Skeletal muscle tissue (tissue), 4 donors: ENCODE data around the gene TPSG1. TPM values are rescaled to one million over a fixed set of nuclear protein-coding genes. Genes with fewer than 3 reads are reported as not detected.

Source experiments
- H3K27ac ChIP-seq: one replicate; pipeline ENCODE4 v1.7.0; 2013; ENCODE audit warnings: mild to moderate bottlenecking, low read depth, low read length, inconsistent platforms
- H3K27me3 ChIP-seq, 3 donors: one replicate each; pipeline ENCODE4 v1.7.0; 2013; ENCODE audit warnings: low read length in 3 of 3; ENCODE audit not compliant: control insufficient read depth in 3 of 3, insufficient read depth in 3 of 3
- H3K36me3 ChIP-seq, 3 donors: one replicate each; pipeline ENCODE4 v1.7.0; 2013; ENCODE audit warnings: low read length in 3 of 3; ENCODE audit not compliant: control insufficient read depth in 3 of 3, insufficient read depth in 3 of 3
- H3K4me1 ChIP-seq, 3 donors: one replicate each; pipeline ENCODE4 v1.7.0; 2013; ENCODE audit warnings: low read length in 3 of 3, mild to moderate bottlenecking in 3 of 3; ENCODE audit not compliant: control insufficient read depth in 3 of 3, insufficient read depth in 3 of 3
- H3K4me3 ChIP-seq, 3 donors: one replicate each; pipeline ENCODE4 v1.7.0; 2013; ENCODE audit warnings: low read length in 3 of 3
- H3K9ac ChIP-seq, 3 donors: one replicate each; pipeline ENCODE4 v1.7.0; 2013; ENCODE audit warnings: low read length in 3 of 3, mild to moderate bottlenecking in 3 of 3, moderate library complexity in 2 of 3, low read depth in 1 of 3
- H3K9me3 ChIP-seq, 3 donors: one replicate each; pipeline ENCODE4 v1.7.0; 2013; ENCODE audit warnings: low read length in 3 of 3; ENCODE audit not compliant: control insufficient read depth in 3 of 3
- total RNA-seq: library from RNA; depleted of rRNA; stranded (reverse); fragments of >200 nt; gene quantifications from one replicate; pipeline ENCODE4 v1.2.3, GENCODE V29; 2014
- donor health status: Osteomylitis.

Gene TPSG1
- total RNA-seq, 1 donor from 2014 or later: not detected

- H3K9ac ChIP-seq: no peak overlapping the region
- H3K4me1 ChIP-seq: peaks cover 0 to 13% (median 10%) of the 10 kb centered on the region in 3 donors
- no peaks in the 10 kb centered on the region for H3K9me3 ChIP-seq
- H3K27me3 ChIP-seq: peaks cover 42 to 49% (median 48%) of the 10 kb centered on the region in 3 donors
- no peak overlapping the region for H3K27ac ChIP-seq
- no peaks in the 10 kb centered on the region for H3K36me3 ChIP-seq
- H3K4me3 ChIP-seq: no peak overlapping the region
These were observed 46.7 kb downstream of the TPSG1 start for GRCh38 chr16:1178295-1178910.

DNA sequence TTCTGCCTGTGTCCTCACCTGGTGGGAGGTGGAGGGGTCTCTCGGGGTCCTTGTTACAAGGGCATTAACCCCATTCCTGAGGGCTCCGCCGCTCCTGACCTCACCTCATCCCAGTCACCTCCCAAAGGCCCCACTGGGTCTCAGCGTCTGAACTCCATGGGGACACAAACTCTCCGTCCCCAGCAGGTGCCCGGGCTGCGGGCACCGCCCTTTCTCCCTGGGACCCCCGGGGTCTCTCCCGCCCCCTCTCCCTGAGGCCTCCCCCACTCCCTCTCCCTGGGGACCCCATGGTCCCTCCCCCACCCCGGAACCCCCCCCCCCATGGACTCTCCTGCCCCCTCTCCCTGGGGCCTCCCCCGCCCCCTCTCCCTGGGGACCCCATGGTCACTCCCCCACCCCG lies 47.3 kb downstream of the TPSG1 start:
- Histone ChIP-seq H3K36me3 (no peaks in the 10 kb centered on the region), H3K27me3 (peaks cover 44 to 45% (median 44%) of the 10 kb centered on the region in 3 donors)

DNA sequence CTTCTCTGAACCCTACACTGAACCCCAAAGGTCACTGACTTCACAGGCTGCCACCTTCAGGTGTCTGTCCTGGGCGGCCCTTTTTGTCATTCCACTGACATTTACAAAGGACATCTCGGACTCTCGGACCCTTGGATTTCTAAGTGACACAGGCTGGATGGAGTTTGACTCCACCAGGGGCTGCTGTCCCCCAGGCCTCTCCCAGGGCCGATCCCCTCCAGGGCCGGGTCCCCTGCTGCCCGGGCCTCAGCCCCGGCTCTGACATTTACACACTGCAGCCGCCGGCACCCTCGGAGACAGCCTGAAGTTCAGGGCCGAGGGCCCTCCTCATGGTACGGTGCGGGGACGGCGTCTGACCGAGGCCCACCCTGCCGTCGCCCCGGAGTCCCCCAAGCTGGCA lies 48.0 kb downstream of the TPSG1 start:
- Histone ChIP-seq H3K9me3 (no peaks in the 10 kb centered on the region), H3K9ac (no peak overlapping the region), H3K4me3 (no peak overlapping the region), H3K27ac (no peak overlapping the region), H3K4me1 (peaks cover 0 to 10% (median 9%) of the 10 kb centered on the region in 3 donors), H3K36me3 (no peaks in the 10 kb centered on the region), H3K27me3 (peaks cover 40 to 48% (median 43%) of the 10 kb centered on the region in 3 donors)

More for the DNA sequence above, 47.3 kb downstream of the TPSG1 start:
- peaks cover 0 to 13% (median 9%) of the 10 kb centered on the region in 3 donors for H3K4me1 ChIP-seq
- no peak overlapping the region for H3K27ac ChIP-seq
- H3K4me3 ChIP-seq: no peak overlapping the region
- no peak overlapping the region for H3K9ac ChIP-seq
- H3K9me3 ChIP-seq: no peaks in the 10 kb centered on the region

GRCh38 chr16:1176280-1176897 lies 48.7 kb downstream of the TPSG1 start:
- Histone ChIP-seq H3K9me3 (no peaks in the 10 kb centered on the region), H3K9ac (no peak overlapping the region), H3K4me1 (peaks cover 0 to 7% (median 2%) of the 10 kb centered on the region in 3 donors), H3K4me3 (no peak overlapping the region), H3K27me3 (peaks cover 38 to 51% (median 39%) of the 10 kb centered on the region in 3 donors), H3K36me3 (no peaks in the 10 kb centered on the region), H3K27ac (no peak overlapping the region)

GRCh38 chr16:1175566-1176279 lies 49.3 kb downstream of the TPSG1 start:
- no peak overlapping the region for H3K9ac ChIP-seq
- peaks cover 0 to 2% (median 0%) of the 10 kb centered on the region in 3 donors for H3K4me1 ChIP-seq
- H3K36me3 ChIP-seq: no peaks in the 10 kb centered on the region
- H3K27me3 ChIP-seq: peaks cover 32 to 56% (median 36%) of the 10 kb centered on the region in 3 donors
- H3K9me3 ChIP-seq: no peaks in the 10 kb centered on the region
- H3K27ac ChIP-seq: no peak overlapping the region
- H3K4me3 ChIP-seq: no peak overlapping the region

DNA sequence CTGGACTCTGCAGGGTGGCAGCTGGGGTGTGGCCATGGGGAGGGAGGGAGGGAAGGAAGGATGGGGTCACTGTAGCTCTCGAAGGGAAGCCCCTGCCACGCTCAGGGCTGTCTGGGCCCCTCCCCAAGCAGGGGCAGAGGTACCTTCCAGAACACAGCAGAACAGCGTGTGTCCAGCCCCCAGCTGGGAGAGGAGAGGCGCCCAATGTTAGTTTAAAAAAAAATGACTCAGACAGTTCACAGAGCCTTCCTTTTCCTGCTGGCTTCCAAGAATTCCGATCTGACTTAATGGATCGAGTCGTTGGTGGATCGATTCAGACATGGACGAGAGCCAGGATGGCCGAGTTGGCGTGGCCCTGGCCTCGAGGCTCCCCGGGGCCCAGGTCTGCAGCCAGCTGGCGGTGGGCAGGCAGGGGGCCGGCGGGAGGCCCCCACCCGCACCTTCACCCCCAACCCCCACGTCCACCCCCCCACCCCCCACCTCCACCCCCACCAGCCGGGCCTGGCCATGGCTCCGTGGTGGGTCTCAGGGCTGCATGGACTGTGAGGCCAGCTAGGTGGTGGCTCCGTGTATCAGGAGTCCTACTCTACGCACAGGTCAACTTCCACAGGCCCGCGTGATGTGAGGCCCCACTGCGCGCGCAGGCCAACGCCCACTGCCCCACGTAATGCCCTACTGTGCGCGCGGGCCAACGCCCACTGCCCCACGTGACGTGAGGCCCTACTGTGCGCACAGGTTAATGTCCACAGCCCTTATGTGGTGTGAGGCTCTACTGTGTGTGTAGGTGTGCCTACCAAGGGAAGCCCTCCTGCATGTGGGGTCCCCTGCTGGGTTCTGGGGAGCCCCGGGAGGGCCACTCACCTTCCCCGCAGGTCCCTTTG lies 50.4 kb downstream of the TPSG1 start:
- Histone ChIP-seq H3K27me3 (peaks cover 36 to 59% (median 41%) of the 10 kb centered on the region in 3 donors), H3K9ac (no peak overlapping the region), H3K4me1 (no peaks in the 10 kb centered on the region), H3K36me3 (no peaks in the 10 kb centered on the region), H3K27ac (no peak overlapping the region), H3K9me3 (no peaks in the 10 kb centered on the region), H3K4me3 (no peak overlapping the region)

DNA sequence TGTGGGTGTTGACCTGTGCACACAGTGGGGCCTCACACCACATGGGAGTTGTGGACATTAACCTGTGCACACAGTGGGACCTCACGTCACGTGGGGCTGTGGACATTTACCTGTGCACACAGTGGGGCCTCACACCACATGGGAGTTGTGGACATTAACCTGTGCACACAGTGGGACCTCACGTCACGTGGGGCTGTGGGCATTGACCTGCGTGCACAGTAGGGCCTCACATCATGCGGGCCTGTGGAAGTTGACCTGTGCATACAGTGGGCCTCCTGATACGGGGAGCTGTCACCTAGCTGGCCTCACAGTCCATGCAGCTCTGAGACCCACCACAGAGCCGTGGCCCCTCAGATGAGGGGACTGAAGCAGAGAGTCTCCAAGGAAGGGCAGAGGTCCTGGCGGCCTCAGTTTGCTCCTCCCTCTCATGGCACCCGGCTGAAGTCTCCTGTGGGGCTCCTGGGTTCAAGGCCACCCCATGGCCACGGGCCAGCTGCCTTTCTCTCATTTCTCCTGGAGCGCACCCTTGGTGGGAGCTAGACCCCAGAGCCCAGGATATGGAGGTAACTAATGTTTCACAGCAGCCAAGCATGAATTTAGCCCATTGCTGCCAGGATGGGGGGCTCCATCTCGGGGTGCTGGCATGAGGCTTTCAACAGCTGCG lies 51.1 kb downstream of the TPSG1 start:
- no peaks in the 10 kb centered on the region for H3K9me3 ChIP-seq
- H3K36me3 ChIP-seq: no peaks in the 10 kb centered on the region
- H3K9ac ChIP-seq: no peak overlapping the region
- H3K27ac ChIP-seq: no peak overlapping the region
- H3K27me3 ChIP-seq: peaks cover 41 to 65% (median 43%) of the 10 kb centered on the region in 3 donors
- H3K4me3 ChIP-seq: no peak overlapping the region
- no peaks in the 10 kb centered on the region for H3K4me1 ChIP-seq

GRCh38 chr16:1172651-1173050 lies 52.4 kb downstream of the TPSG1 start:
- H3K36me3 ChIP-seq: no peaks in the 10 kb centered on the region
- H3K9ac ChIP-seq: no peak overlapping the region
- H3K9me3 ChIP-seq: no peaks in the 10 kb centered on the region
- H3K27me3 ChIP-seq: peaks cover 45 to 71% (median 56%) of the 10 kb centered on the region in 3 donors
- H3K4me3 ChIP-seq: no peak overlapping the region
- H3K27ac ChIP-seq: no peak overlapping the region
- H3K4me1 ChIP-seq: peaks cover 0 to 3% (median 0%) of the 10 kb centered on the region in 3 donors

DNA sequence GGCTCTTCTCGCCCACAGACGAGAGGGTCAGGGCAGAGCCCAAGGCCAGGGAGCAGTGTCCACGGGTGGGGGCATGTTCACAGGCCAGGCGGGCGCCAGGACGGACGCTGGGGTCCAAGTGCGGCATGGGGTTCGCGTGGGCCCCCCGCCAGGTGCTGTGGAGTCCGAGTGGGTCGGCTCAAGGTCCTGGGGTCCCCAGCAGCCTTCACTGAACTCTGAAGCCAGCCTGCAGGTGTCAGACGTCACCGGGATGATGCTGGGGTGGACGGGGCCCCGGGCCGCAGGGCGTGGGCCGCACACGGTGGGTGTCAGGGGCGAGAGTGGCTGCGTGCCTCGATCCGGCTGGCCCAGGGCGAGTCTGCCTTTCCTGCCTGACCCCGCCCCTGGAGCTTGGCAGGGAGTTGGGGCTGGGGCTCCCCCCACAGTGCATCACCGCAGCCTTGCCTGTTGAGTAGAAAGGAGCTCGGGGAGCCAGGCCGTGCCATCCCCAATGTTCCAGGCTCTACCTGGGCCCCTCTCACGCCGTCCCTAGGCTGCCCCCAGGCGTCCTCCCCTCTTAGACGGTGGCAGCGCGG lies 53.1 kb downstream of the TPSG1 start:
- Histone ChIP-seq H3K27ac (no peak overlapping the region), H3K4me3 (no peak overlapping the region)

More for the DNA sequence above, 53.1 kb downstream of the TPSG1 start:
- Histone ChIP-seq H3K9ac (no peak overlapping the region), H3K27me3 (peaks cover 41 to 70% (median 55%) of the 10 kb centered on the region in 3 donors), H3K36me3 (no peaks in the 10 kb centered on the region), H3K4me1 (peaks cover 0 to 3% (median 0%) of the 10 kb centered on the region in 3 donors), H3K9me3 (no peaks in the 10 kb centered on the region)
